ENCODE measurements around the gene YIPF7. TPM values are rescaled to one million over a fixed set of nuclear protein-coding genes. Genes with fewer than 3 reads are reported as not detected.

YIPF7 gene
- total and polyA plus RNA-seq, 2 donors (not counting 1 experiment from before 2014, with no cell fraction given) = not detected

DNA sequence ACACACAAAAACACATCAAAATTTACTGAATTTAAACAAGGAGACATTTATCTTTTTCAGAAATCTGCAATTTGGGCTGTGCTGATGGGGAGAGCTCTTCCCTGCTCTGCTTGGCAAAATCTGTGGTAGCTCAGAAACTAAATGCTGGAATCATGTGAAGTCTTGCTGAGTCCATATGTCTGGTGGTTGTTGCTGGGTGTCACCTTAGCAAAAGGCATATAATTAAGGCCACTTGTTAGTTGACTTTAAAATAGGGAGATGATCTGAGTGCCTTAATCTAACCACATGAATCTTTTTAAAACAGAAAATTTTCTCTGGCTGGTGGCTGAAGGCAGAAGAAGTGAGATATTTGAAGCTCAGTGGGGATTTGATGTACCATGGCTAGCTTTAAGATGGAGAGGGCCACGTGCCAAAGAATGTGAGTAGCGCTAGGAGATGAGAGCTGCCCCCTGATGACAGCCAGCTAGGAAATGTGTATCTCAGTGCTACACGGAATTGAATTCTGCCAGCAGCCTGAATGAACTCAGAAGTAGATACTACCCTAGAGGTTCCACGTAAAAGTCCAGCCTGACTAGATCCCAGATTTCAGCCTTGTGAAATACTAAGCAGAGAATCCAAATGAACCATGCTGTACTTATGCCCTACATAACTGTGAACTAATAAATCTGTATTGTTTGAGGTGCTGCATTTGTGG, 19.2 kb upstream of the YIPF7 start:
- H3K4me1 ChIP-seq (ENCODE audit: control insufficient read depth, extremely low read depth, insufficient read depth, low read length) = no peaks in the 10 kb centered on the region

DNA sequence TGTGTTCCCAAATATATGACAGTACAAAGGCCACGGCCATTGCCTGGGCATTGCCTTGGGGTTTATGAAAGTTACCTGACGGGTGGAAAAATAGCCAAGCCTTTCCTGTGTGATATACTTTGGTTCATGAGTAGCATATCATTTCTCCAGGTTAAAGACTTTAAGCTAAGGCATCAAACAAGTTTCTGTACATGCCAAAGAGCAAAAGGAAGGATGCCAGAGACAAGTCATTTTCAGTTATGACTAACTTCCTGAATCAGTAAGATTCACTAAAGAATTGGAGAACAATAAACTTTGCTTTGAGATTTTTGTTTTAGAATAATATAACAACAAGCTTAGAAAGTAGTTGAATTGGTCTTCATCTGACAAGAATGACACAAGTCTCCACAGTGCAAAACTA, 17.1 kb upstream of the YIPF7 start:
- Histone ChIP-seq H3K27me3 (ENCODE audit: control insufficient read depth, insufficient read depth, low read length) (no peaks in the 10 kb centered on the region), H3K4me3 (replicated peaks in 1 of 4; ENCODE audit: control extremely low read depth in 1 of 4, insufficient read depth in 1 of 4, low read depth in 3 of 4, low read length in 4 of 4) (no peak overlapping the region), H3K27ac (ENCODE audit: insufficient read depth, low read length) (no peak overlapping the region), H3K36me3 (ENCODE audit: control insufficient read depth, insufficient read depth, low read length) (no peaks in the 10 kb centered on the region), H3K4me1 (ENCODE audit: control insufficient read depth, extremely low read depth, insufficient read depth, low read length) (no peaks in the 10 kb centered on the region), H3K4me2 (ENCODE audit: extremely low read depth, insufficient read depth, low read length) (no peak overlapping the region), H3K79me2 (ENCODE audit: control insufficient read depth, insufficient read depth, low read length) (no peaks in the 10 kb centered on the region), H4K20me1 (ENCODE audit: control insufficient read depth, extremely low read depth, insufficient read depth, low read length) (no peaks in the 10 kb centered on the region), H2AFZ (ENCODE audit: low read length) (no peak overlapping the region), H3K9ac (ENCODE audit: insufficient read depth, low read length) (no peak overlapping the region), H3K9me3 (ENCODE audit: control insufficient read depth, insufficient read depth, low read depth, low read length) (no peaks in the 10 kb centered on the region)
- no peak for DNase-seq (ENCODE audit: low read depth in 2 of 2)
- no peak for TF ChIP-seq EZH2 (IDR thresholded peaks at IDR 0.05; ENCODE audit: low read length, missing control alignments)
- TF ChIP-seq, protein P1, sequence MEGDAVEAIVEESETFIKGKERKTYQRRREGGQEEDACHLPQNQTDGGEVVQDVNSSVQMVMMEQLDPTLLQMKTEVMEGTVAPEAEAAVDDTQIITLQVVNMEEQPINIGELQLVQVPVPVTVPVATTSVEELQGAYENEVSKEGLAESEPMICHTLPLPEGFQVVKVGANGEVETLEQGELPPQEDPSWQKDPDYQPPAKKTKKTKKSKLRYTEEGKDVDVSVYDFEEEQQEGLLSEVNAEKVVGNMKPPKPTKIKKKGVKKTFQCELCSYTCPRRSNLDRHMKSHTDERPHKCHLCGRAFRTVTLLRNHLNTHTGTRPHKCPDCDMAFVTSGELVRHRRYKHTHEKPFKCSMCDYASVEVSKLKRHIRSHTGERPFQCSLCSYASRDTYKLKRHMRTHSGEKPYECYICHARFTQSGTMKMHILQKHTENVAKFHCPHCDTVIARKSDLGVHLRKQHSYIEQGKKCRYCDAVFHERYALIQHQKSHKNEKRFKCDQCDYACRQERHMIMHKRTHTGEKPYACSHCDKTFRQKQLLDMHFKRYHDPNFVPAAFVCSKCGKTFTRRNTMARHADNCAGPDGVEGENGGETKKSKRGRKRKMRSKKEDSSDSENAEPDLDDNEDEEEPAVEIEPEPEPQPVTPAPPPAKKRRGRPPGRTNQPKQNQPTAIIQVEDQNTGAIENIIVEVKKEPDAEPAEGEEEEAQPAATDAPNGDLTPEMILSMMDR (conservative IDR thresholded peaks at IDR 0.05 in 1 of 2, IDR thresholded peaks at IDR 0.05 in 1 of 2; ENCODE audit: low read depth in 1 of 2, low read length in 2 of 2) = no peak

More for the DNA sequence above, 19.2 kb upstream of the YIPF7 start:
- Histone ChIP-seq H3K27ac (ENCODE audit: insufficient read depth, low read length) (no peak overlapping the region), H3K9me3 (ENCODE audit: control insufficient read depth, insufficient read depth, low read depth, low read length) (no peaks in the 10 kb centered on the region), H3K4me3 (replicated peaks in 1 of 4; ENCODE audit: control extremely low read depth in 1 of 4, insufficient read depth in 1 of 4, low read depth in 3 of 4, low read length in 4 of 4) (no peak overlapping the region), H3K9ac (ENCODE audit: insufficient read depth, low read length) (no peak overlapping the region), H4K20me1 (ENCODE audit: control insufficient read depth, extremely low read depth, insufficient read depth, low read length) (no peaks in the 10 kb centered on the region), H3K27me3 (ENCODE audit: control insufficient read depth, insufficient read depth, low read length) (no peaks in the 10 kb centered on the region), H3K79me2 (ENCODE audit: control insufficient read depth, insufficient read depth, low read length) (no peaks in the 10 kb centered on the region), H2AFZ (ENCODE audit: low read length) (no peak overlapping the region), H3K4me2 (ENCODE audit: extremely low read depth, insufficient read depth, low read length) (no peak overlapping the region), H3K36me3 (ENCODE audit: control insufficient read depth, insufficient read depth, low read length) (no peaks in the 10 kb centered on the region)
- DNase-seq (ENCODE audit: low read depth in 2 of 2) = no peak
- TF ChIP-seq, protein P1 (conservative IDR thresholded peaks at IDR 0.05 in 1 of 2, IDR thresholded peaks at IDR 0.05 in 1 of 2; ENCODE audit: low read depth in 1 of 2, low read length in 2 of 2) = no peak
- TF ChIP-seq EZH2 (IDR thresholded peaks at IDR 0.05; ENCODE audit: low read length, missing control alignments) = no peak

DNA sequence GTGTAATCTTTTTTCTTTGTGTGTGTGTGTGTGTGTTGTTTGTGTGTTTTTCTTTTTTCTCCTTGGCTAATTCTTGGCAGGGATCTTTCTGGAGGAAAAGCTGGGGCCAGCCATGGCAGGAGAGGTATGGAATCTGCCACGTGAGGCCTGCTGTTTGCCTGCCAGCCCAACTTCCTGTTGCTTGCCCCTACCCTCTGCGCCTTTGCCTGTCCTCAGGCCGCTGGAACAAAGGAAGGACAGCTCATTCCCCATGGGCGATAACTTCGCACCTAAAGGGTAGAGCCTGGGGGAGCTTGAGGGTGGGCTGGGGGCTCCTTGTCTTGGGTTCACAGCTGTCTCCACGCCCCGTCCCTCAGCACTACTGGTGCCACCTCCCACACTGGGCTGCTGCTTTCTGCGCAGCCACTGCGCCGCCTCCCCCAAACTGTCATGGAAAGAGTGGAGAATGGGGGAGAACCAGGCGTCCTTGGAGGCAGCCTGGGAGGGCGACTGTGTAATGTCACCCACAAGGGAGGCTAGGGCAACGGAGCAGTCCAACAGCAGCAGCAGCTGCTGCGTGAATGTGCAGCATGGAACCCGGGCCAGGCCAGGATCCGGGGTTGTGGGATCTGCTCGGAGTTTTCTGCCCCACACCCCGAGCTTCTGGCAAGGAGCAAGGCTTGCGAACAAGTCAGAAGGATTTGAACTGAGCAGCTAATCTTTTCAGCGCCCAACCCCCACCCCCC, 12.3 kb upstream of the YIPF7 start:
- H3K27me3 ChIP-seq (ENCODE audit: control insufficient read depth, insufficient read depth, low read length) = no peaks in the 10 kb centered on the region
- no peak overlapping the region for H3K27ac ChIP-seq (ENCODE audit: insufficient read depth, low read length)
- H3K4me1 ChIP-seq (ENCODE audit: control insufficient read depth, extremely low read depth, insufficient read depth, low read length) = no peaks in the 10 kb centered on the region
- H3K4me3 ChIP-seq (replicated peaks in 1 of 4; ENCODE audit: control extremely low read depth in 1 of 4, insufficient read depth in 1 of 4, low read depth in 3 of 4, low read length in 4 of 4) = no peak overlapping the region
- H3K4me2 ChIP-seq (ENCODE audit: extremely low read depth, insufficient read depth, low read length) = no peak overlapping the region
- DNase-seq (ENCODE audit: low read depth in 2 of 2) = no peak
- H2AFZ ChIP-seq (ENCODE audit: low read length) = no peak overlapping the region
- H3K9ac ChIP-seq (ENCODE audit: insufficient read depth, low read length) = no peak overlapping the region
- no peaks in the 10 kb centered on the region for H3K36me3 ChIP-seq (ENCODE audit: control insufficient read depth, insufficient read depth, low read length)
- TF ChIP-seq, protein P1 (conservative IDR thresholded peaks at IDR 0.05 in 1 of 2, IDR thresholded peaks at IDR 0.05 in 1 of 2; ENCODE audit: low read depth in 1 of 2, low read length in 2 of 2) = no peak
- no peak for TF ChIP-seq EZH2 (IDR thresholded peaks at IDR 0.05; ENCODE audit: low read length, missing control alignments)
- H3K79me2 ChIP-seq (ENCODE audit: control insufficient read depth, insufficient read depth, low read length) = no peaks in the 10 kb centered on the region
- no peaks in the 10 kb centered on the region for H3K9me3 ChIP-seq (ENCODE audit: control insufficient read depth, insufficient read depth, low read depth, low read length)
- no peaks in the 10 kb centered on the region for H4K20me1 ChIP-seq (ENCODE audit: control insufficient read depth, extremely low read depth, insufficient read depth, low read length)

Measured in fibroblast of lung (primary cell).